B cell (primary cell): ENCODE results near the gene COL4A1.

Source experiments
- EZH2 ChIP-seq: IDR thresholded peaks from 2 replicates; pipeline ENCODE4 v1.6.1; 2012; ENCODE audit warnings: borderline replicate concordance, low read depth, mild to moderate bottlenecking, moderate library complexity, low read length; ENCODE audit not compliant: insufficient read depth, poor library complexity, severe bottlenecking
- TF ChIP-seq, protein P1 (sequence below): fragments of 200-600 bp; IDR thresholded peaks from one replicate; pipeline ENCODE4 v1.8.0; 2022; ENCODE audit warnings: antibody characterized with exemption, mild to moderate bottlenecking

- TF ChIP-seq, protein P1, sequence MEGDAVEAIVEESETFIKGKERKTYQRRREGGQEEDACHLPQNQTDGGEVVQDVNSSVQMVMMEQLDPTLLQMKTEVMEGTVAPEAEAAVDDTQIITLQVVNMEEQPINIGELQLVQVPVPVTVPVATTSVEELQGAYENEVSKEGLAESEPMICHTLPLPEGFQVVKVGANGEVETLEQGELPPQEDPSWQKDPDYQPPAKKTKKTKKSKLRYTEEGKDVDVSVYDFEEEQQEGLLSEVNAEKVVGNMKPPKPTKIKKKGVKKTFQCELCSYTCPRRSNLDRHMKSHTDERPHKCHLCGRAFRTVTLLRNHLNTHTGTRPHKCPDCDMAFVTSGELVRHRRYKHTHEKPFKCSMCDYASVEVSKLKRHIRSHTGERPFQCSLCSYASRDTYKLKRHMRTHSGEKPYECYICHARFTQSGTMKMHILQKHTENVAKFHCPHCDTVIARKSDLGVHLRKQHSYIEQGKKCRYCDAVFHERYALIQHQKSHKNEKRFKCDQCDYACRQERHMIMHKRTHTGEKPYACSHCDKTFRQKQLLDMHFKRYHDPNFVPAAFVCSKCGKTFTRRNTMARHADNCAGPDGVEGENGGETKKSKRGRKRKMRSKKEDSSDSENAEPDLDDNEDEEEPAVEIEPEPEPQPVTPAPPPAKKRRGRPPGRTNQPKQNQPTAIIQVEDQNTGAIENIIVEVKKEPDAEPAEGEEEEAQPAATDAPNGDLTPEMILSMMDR = no peak
- no peak for TF ChIP-seq EZH2
Observed at GRCh38 chr13:110176431-110176830, 130.5 kb downstream of the COL4A1 start.
